Measurements from ENCODE around the gene RFTN1.

RFTN1 gene

DNA sequence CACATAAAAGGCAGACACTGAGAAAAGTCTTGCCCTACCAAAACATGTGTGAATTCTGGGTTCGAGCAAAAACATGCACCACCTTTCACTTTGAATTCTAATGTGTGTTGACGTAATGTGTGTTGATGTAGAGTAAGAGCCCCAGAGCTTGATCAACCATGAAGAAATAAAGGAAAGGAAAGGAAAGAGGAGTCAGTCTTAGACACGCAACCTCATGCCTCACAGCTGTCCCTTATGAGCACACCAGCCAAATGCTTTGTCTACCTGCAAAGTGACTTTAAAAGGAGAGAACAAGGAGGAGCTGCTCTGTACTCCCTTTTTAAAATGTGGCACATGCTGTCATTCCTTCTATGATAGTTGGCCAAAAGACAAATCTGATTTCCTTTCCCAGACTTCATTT, 80.8 kb downstream of the RFTN1 start:
- no peak for DNase-seq (ENCODE audit: low spot score)

DNA sequence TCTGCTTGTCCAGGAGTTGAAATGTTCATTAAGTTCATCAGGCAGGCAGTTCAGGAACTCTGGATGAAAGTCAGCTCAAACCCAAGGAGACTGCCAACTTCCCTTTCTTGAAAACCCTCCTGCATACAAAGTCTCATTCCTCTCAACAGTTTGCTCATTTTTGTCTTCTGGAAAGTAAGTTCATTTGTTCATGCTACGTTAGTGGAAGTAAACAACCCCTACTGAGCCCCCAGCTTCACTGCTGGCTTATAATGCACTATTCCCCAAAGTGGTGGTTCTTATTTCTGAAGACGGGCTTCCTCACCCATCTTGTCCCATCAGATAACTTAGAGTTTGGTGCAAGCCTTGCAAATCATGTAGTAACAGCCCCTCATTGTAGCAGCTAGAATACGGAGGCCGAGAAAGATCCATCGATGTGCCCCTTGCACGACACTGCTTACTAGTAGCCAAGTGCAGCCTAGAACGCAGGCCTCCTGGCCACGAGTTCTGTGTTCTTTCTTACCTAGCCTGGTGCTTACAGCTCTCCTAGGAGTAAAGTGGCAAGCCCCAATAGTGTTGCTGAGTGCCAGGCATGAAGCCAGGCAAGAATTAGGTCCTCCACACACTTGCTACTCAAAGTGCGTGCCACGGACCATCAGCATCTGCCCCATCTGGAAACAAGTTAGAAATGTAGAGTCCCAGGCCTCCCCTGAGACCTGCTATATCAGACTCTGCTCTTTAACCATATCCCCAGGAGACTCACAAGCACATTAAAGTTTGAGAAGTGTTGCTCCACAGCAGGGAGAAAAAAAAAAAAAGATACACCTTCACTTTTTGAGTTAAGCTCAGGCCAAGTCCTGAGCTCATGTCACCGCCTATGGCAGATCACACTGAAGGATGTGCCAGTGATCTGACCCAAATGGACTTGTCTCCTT, 82.5 kb downstream of the RFTN1 start:
- DNase-seq (ENCODE audit: low spot score): no peak

GRCh38 chr3:16429086-16429485, 84.4 kb downstream of the RFTN1 start:
- no peak for DNase-seq (ENCODE audit: low spot score)

DNA sequence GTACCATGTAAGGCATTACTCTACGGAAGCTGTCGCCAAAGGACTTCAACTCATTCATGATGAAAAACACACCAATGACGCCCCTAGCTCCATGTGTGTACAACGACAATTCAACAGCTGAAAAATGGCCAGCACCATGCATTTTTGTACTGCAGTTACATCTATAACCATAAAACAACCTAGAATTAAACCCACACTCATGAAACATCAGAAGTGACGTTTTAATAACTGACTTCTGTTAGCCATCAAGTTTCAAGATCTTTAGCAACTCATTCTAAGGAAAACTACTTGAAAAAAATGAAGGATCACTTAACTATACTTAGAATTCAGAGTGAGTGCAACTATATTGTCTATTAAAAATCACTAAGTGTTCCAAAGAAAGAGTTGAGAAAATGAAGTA, 84.9 kb downstream of the RFTN1 start:
- no peak for DNase-seq (ENCODE audit: low spot score)

DNA sequence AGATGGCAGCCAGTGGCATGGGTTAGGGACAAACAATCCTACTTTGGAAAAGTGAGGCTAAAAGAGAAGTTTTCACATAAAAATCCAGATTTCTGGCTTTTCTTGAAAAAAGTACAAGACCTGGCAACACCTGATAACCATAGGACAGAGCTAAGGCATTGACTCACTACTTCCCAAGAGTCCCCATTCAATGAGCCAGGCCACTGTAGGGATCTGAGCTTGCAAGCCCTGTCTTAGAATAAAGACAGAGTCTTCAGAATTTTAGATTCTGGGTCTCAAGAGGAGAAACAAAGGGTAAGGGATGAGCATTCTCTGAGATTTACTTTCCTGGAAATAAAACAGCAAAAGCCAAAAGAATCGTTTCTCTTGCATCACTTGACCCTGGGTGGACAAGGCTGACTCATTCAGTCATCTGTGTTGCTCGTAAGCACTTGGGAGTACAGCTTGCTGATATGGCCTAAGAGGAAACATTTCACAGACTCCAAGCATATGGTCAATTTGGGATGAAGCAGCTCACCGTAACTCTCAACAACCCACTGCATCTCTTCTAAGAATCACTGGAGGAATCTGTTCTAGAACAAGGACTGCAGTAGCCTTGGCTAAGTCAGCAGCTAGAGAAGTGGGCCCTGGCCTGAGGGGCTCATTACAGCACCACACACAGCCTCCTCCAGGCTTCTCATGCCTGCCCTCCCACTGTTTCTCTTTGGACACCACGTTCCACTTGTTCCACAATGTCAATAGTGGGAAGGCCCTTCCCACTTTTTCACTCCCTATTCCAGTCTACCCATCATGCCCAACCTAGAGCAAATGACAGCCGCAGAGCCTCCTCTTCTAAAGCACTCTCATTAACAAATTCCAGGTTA, 86.2 kb downstream of the RFTN1 start:
- DNase-seq (ENCODE audit: low spot score): no peak

GRCh38 chr3:16426665-16427064, 86.8 kb downstream of the RFTN1 start:
- no peak for DNase-seq (ENCODE audit: low spot score)

DNA sequence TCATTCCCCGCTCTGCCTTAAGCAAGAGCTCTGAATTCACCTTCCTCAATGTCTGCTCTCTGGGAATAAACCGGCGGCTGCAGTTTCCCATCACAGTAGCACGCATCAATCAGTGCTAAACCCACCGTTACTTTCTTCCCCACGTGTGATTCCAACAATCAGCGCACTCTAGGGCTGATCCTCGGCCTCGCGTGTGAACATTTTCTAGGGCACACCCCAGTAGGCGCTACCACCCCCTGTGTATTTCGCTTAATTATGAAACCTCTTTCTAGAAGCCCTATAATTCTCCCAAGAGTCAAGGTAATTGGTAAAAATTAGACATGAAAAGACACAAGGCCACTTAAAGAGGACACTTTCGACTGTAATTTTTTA, 87.5 kb downstream of the RFTN1 start:
- DNase-seq (ENCODE audit: low spot score): no peak

GRCh38 chr3:16425398-16426028, 88.0 kb downstream of the RFTN1 start:
- DNase-seq (ENCODE audit: low spot score): no peak

- DNase-seq (ENCODE audit: low spot score): no peak
Observed at GRCh38 chr3:16423947-16424673, 89.4 kb downstream of the RFTN1 start.

GRCh38 chr3:16423298-16423697, 90.2 kb downstream of the RFTN1 start:
- DNase-seq (ENCODE audit: low spot score): no peak

- no peak for DNase-seq (ENCODE audit: low spot score)
Observed at GRCh38 chr3:16419640-16420241, 93.8 kb downstream of the RFTN1 start.

GRCh38 chr3:16417945-16418739, 95.4 kb downstream of the RFTN1 start:
- DNase-seq (ENCODE audit: low spot score): no peak

- DNase-seq (ENCODE audit: low spot score): no peak
Observed at GRCh38 chr3:16415911-16416476, 97.5 kb downstream of the RFTN1 start.

DNA sequence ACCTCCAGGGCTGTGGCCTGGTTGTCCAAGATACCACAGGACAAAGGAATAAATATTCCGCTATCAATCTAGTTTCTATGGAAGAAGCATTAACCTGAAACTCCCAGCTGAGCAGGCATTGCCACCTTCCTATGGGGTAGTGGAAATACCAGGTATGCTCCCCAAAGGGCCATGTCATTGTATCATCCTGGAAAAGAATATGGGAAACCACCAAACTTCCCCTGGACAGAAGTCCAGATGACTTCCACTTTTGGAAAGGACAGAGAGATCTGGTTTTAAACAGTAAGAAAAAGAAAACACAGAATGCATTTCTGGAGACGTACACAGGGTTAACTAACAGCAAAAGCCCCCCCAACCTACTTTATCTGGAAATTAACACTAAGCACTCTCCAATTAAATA, 100.2 kb downstream of the RFTN1 start:
- DNase-seq (ENCODE audit: low spot score): no peak

- no peak for DNase-seq (ENCODE audit: low spot score)
Observed at GRCh38 chr3:16412192-16412800, 101.2 kb downstream of the RFTN1 start.

DNA sequence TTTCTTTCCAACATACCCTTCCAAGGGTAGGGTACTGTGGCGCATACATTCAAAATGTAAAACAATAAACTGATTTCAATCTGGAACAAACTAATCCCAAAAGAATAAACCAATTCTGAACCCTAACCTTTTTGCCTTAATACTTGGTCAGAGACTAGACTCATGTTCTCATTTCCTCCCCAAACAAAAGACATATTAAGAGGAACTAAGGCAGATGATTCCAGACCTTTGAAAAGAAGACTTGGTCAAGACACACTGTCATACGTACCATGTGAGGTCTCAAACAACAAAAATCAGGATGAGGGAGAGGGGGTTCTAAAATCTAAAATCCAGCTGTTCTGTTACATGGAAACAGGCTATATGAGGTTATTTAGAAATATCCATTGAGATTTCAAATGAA, 102.1 kb downstream of the RFTN1 start:
- DNase-seq (ENCODE audit: low spot score): no peak

DNA sequence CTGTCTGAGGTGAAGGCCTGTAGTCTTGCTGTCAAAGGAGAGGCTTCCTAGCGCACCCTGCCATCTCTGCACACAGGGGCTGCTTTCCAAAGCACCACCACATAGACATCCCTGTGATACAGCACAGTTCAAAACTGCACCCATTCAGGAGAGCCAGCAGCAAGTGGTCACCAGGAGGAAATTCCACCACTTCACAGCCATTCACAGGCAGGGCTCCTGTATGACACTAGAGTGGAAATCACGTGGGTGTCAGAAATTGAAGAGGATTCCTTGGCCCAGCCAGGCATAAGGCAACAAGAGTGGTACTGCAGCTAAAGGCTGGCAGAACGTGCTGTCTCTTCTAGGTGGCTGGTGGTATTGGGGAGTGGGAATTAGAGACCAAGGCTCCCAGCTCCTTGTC, 102.8 kb downstream of the RFTN1 start:
- no peak for DNase-seq (ENCODE audit: low spot score)

DNA sequence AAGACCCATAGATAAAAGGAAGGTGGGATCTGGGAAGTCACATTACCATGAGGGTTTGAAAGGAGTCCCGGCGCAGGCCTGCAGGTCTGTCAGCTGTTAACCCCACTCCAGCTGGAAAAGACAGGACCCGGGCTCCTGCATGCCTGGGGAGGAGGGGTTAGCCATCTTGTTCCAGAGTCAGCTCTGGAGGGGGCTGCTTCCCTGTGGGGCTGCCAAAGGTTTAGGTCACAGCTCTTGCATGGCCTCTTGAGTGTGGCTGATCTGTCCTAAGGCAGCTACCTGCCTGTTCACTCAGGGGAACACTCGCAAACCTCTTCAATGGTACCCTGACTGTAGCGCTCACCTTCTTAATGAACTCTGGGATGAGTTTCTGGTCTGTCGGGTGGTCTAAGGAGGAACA, 104.5 kb downstream of the RFTN1 start:
- no peak for DNase-seq (ENCODE audit: low spot score)

- DNase-seq (ENCODE audit: low spot score): no peak
Observed at GRCh38 chr3:16407366-16407765, 106.1 kb downstream of the RFTN1 start.

DNA sequence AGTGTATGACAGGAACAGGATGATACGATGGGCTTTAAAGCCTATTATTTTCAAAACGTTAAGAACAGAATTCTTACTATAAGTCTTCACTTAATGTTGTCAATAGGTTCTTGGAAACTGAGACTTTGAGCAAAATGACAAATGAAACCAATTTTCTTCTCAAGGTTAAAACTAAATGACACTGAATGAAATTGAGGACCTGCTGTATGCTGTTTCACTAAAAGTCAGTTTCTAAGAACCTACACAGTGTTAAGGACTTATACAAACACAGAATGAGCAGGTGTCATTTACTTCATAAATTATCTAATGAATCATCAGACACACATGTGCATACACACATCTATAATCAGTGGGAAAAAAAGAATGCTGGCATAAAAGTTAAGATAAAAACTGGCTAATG, 106.9 kb downstream of the RFTN1 start:
- DNase-seq (ENCODE audit: low spot score): no peak
